Neural crest cell (in vitro differentiated cells): ENCODE data around the gene CAPN11. TPM values are rescaled to one million over a fixed set of nuclear protein-coding genes. Genes with fewer than 3 reads are reported as not detected.

ENCODE experiments used
- DNase-seq: peaks from one replicate; pipeline ENCODE4 v3.0.0; 2021; ENCODE audit warnings: low read depth, mixed read lengths, low spot score
- H3K27ac Mint-ChIP-seq: one replicate; pipeline ENCODE4 v1.8.0; 2021; ENCODE audit warnings: mild to moderate bottlenecking, mixed read lengths; ENCODE audit not compliant: unreplicated experiment
- H3K27me3 Mint-ChIP-seq: 2 replicates; pipeline ENCODE4 v1.8.0; 2021; ENCODE audit warnings: low read depth, mild to moderate bottlenecking, mixed read lengths
- H3K36me3 Mint-ChIP-seq: 2 replicates; pipeline ENCODE4 v1.8.0; 2021; ENCODE audit warnings: low read depth, mild to moderate bottlenecking, mixed read lengths
- H3K4me1 Mint-ChIP-seq: 2 replicates; pipeline ENCODE4 v1.8.0; 2021; ENCODE audit warnings: mixed read lengths
- H3K4me3 Mint-ChIP-seq: one replicate; pipeline ENCODE4 v1.8.0; 2021; ENCODE audit warnings: mild to moderate bottlenecking, mixed read lengths
- H3K9me3 Mint-ChIP-seq: 2 replicates; pipeline ENCODE4 v1.8.0; 2021; ENCODE audit warnings: mixed read lengths
- total RNA-seq: library from RNA; stranded (reverse); gene quantifications from 2 replicates; pipeline ENCODE4 v1.2.1, GENCODE V29; 2021
- TF ChIP-seq, protein P1 (sequence below): fragments of 200-600 bp; sonication (generic); conservative IDR thresholded peaks from 2 replicates; pipeline ENCODE4 v1.5.0; 2021; ENCODE audit warnings: antibody characterized with exemption, mild to moderate bottlenecking

Gene CAPN11
- total RNA-seq, 1 donor from 2014 or later = not detected

GRCh38 chr6:44113414-44113813 is 45.2 kb upstream of the CAPN11 start:
- Mint-ChIP-seq H3K9me3 (no peaks in the 10 kb centered on the region), H3K4me1 (no peaks in the 10 kb centered on the region), H3K36me3 (peaks cover 14% of the 10 kb centered on the region), H3K4me3 (no peak overlapping the region), H3K27me3 (no peaks in the 10 kb centered on the region), H3K27ac (no peak overlapping the region)
- TF ChIP-seq, protein P1, sequence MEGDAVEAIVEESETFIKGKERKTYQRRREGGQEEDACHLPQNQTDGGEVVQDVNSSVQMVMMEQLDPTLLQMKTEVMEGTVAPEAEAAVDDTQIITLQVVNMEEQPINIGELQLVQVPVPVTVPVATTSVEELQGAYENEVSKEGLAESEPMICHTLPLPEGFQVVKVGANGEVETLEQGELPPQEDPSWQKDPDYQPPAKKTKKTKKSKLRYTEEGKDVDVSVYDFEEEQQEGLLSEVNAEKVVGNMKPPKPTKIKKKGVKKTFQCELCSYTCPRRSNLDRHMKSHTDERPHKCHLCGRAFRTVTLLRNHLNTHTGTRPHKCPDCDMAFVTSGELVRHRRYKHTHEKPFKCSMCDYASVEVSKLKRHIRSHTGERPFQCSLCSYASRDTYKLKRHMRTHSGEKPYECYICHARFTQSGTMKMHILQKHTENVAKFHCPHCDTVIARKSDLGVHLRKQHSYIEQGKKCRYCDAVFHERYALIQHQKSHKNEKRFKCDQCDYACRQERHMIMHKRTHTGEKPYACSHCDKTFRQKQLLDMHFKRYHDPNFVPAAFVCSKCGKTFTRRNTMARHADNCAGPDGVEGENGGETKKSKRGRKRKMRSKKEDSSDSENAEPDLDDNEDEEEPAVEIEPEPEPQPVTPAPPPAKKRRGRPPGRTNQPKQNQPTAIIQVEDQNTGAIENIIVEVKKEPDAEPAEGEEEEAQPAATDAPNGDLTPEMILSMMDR = peak; percentile 43
- DNase-seq = no peak

DNA sequence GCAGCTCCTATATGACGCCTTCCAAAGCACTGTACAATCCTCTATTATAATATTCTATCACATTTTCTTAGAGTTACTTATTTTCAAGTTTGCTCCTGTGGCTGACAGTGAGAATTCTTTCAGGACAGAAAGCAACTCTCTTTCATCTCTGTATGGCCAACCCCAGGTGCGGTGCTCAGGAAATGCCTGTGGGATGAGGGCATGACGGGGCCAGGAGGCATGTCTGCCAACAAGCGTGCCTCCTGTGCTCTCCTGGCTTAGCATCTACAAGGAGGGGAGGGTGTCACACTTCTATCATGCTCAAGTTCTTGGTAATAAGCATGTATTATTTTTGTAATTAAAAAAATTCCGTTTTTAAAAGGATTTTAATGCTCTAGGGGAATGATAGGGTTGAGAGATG is 42.8 kb upstream of the CAPN11 start:
- Mint-ChIP-seq H3K36me3 (peaks cover 14% of the 10 kb centered on the region), H3K27ac (no peak overlapping the region), H3K4me3 (no peak overlapping the region), H3K27me3 (no peaks in the 10 kb centered on the region), H3K4me1 (peaks cover 12% of the 10 kb centered on the region), H3K9me3 (no peaks in the 10 kb centered on the region)
- TF ChIP-seq, protein P1 = no peak
- DNase-seq = no peak

DNA sequence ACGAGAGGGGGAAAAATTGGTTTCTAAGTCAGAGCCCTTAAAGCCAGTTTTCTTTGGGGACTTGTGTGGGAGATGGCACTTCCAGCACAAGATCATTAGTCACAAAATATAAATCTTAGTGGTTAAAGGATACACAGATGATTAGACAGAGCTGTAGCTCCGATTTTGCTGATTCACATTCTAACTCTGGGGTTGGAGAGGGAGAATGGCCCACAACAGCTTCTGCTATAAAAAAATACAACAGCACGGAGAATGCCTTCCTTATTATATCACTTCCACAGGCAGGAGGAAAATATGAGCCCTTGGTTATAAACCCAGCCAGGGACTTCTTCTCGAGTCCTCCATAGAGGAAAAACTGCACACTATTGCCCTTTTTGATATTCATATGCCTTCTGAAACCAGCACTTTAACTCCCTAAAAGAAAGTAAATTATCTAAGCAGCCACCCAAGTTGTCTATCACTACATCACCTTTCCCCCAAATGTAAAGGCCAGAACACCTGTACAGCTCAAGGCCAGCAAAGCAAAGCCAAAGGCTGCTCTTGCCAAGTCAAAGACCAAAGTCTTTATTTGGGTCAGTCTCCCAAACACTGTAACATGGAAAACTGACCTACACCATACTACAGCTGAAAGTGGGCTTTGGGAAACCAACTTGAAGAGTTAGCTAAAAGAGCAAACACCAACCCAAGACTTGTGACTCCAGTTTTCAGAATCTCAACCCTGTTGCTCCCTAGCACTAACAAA is 41.8 kb upstream of the CAPN11 start:
- H3K4me1 Mint-ChIP-seq = peaks cover 18% of the 10 kb centered on the region

DNA sequence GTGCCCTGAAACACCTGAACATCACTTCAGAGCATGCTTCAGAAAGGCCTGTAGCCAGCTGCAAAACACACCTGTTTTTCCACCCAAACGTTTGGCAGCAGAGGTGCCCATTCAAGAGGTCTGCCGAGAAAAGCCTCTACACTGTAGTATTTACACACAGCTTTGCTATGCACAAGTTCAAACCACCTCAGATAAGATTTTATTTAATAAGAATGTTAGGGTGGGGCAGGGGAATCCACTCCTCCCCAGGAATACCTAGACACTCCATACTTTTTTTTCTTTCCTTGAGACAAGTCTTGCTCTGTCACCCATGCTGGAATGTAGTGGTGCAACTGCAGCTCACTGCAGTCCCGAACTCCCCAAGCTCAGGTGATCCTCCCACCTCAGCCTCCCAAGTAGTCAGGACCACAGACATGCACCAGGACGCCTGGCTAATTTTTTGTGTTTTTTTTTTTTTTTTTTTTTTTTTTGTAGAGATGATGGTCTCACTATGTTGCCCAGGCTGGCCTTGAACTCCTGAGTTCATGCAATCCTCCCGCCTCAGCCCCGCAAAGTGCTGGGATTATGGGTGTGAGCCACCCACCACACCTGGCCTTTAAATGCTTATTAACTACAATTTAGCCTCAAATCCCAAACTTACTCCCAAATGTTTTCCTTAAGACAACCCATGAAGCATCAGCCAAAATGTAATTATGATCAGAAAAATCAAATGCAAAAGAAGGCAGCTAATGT is 41.1 kb upstream of the CAPN11 start:
- Mint-ChIP-seq H3K4me3 (no peak overlapping the region), H3K9me3 (no peaks in the 10 kb centered on the region), H3K36me3 (peaks cover 2% of the 10 kb centered on the region), H3K27me3 (no peaks in the 10 kb centered on the region), H3K4me1 (peaks cover 23% of the 10 kb centered on the region), H3K27ac (no peak overlapping the region)
- TF ChIP-seq, protein P1 = no peak
- DNase-seq = no peak

More for the DNA sequence above, 41.8 kb upstream of the CAPN11 start:
- H3K27ac Mint-ChIP-seq = no peak overlapping the region
- no peaks in the 10 kb centered on the region for H3K27me3 Mint-ChIP-seq
- no peak overlapping the region for H3K4me3 Mint-ChIP-seq
- no peak for DNase-seq
- TF ChIP-seq, protein P1 = no peak
- H3K9me3 Mint-ChIP-seq = no peaks in the 10 kb centered on the region
- peaks cover 6% of the 10 kb centered on the region for H3K36me3 Mint-ChIP-seq

GRCh38 chr6:44119704-44120262 is 38.8 kb upstream of the CAPN11 start:
- Mint-ChIP-seq H3K4me3 (no peak overlapping the region), H3K27ac (no peak overlapping the region)

More at GRCh38 chr6:44119704-44120262, 38.8 kb upstream of the CAPN11 start:
- DNase-seq = no peak
- Mint-ChIP-seq H3K9me3 (no peaks in the 10 kb centered on the region), H3K27me3 (no peaks in the 10 kb centered on the region), H3K4me1 (peaks cover 45% of the 10 kb centered on the region), H3K36me3 (no peaks in the 10 kb centered on the region)
- TF ChIP-seq, protein P1 = no peak
